Omental fat pad (tissue), 4 donors: Measurements from ENCODE around the gene SSNA1. TPM values are rescaled to one million over a fixed set of nuclear protein-coding genes. Genes with fewer than 3 reads are reported as not detected.

Experiments
- ATAC-seq: fragments of 150-250 bp; one replicate; pipeline ENCODE4 v1.9.1; 2016; ENCODE audit warnings: mild to moderate bottlenecking, moderate library complexity; ENCODE audit not compliant: low FRiP score
- DNase-seq: peaks from one replicate; pipeline ENCODE4 v3.0.0-alpha.2; 2019; ENCODE audit warnings: low spot score
- CTCF ChIP-seq, 3 donors: fragments of 450-650 bp; IDR thresholded peaks; one replicate each; pipeline ENCODE4 v1.5.1; 2016 to 2017; ENCODE audit warnings: antibody characterized with exemption in 3 of 3, mild to moderate bottlenecking in 3 of 3, moderate library complexity in 2 of 3
- total RNA-seq, 4 donors: library from RNA; depleted of rRNA; stranded (reverse); fragments of >200 nt; gene quantifications; one replicate each; pipeline ENCODE4 v1.1.0, GENCODE V29; 2016

SSNA1 gene
- total RNA-seq, 4 donors from 2014 or later: 51.2 to 78.2 (median 67.1) TPM

- DNase-seq (no peak), ATAC-seq (no peak)
- no peak for TF ChIP-seq CTCF (IDR thresholded peaks at IDR 0.05)
Observed at GRCh38 chr9:137233143-137233980, 44.9 kb downstream of the SSNA1 start.

GRCh38 chr9:137234055-137234697 lies 45.7 kb downstream of the SSNA1 start:
- ATAC-seq (no peak), DNase-seq (no peak)
- TF ChIP-seq CTCF (IDR thresholded peaks at IDR 0.05): no peak

- no peak for DNase-seq
- ATAC-seq: no peak
- no peak for TF ChIP-seq CTCF (IDR thresholded peaks at IDR 0.05)
Observed at GRCh38 chr9:137234758-137235423, 46.4 kb downstream of the SSNA1 start.

GRCh38 chr9:137235424-137236237 lies 47.2 kb downstream of the SSNA1 start:
- ATAC-seq: no peak
- DNase-seq: no peak
- no peak for TF ChIP-seq CTCF (IDR thresholded peaks at IDR 0.05)

- DNase-seq (peak; percentile 86), ATAC-seq (peak; percentile 29)
- peak in 2 of 3 donors; percentile 95 for TF ChIP-seq CTCF (IDR thresholded peaks at IDR 0.05)
Observed at GRCh38 chr9:137236238-137236935, 47.9 kb downstream of the SSNA1 start.

GRCh38 chr9:137236936-137237421 lies 48.5 kb downstream of the SSNA1 start:
- TF ChIP-seq CTCF (IDR thresholded peaks at IDR 0.05): no peak
- DNase-seq (no peak), ATAC-seq (no peak)
